DMS 273 treated with DMSO at 0.1 percent for 48 hours (cell line): ENCODE results near the gene CRLF2.
"Not testable (repeated sequence)": the region's sequence is repeated elsewhere in the genome, so short reads cannot be mapped to it uniquely, and the experiment has no call there.

Experiments used
- DNase-seq: peaks from one replicate; lab custom pipeline; 2025; lab: John Stamatoyannopoulos, UW

CRLF2 gene

DNA sequence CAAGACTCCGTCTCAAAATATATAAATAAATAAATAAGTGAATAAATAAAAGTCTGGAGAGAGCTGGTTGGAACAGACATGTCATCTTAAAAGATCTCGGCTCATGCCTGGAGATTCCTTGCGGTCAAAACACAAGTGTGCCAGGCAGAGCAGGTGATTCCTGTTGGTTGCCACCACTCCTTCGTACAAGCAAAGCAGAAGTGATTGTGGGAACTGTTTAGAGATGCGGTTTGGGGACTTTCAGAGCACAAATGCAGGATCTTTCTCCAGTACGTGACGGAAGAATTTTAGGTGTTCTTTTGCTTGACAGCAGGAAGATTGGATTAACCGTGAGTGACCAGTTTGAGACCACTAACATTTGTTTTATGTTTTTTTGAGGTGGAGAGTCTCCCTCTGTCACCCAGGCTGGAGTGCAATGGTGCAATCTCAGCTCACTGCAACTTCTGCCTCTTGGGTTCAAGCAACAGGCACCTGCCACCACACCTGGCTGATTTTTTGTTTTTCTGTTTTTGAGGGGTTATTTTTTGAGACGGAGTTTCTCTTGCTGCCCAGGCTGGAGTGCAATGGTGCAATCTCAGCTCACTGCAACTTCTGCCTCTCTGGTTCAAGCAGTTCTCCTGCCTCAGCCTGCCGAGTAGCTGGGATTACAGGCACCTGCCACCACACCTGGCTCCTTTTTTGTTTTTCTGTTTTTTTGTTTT, 2.8 kb upstream of the CRLF2 start:
- DNase-seq = no peak

DNA sequence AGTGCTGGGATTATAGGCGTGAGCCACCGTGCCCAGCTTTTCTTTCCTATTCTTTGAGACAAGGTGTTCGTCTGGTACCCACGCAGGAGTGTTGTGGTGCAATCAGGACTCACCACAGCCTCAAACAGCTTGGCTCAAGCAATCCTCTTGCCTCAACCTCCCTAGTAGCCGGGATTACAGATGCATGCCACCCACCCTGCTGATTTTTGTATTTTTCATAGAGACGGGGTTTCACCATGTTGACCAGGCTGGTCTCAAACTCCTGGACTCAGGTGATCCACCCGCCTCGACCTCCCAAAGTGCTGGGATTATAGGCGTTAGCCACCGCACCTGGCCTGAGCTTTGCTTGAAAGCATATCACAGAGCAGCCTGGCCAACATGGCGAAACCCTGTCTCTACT, 1.5 kb upstream of the CRLF2 start:
- no peak for DNase-seq

DNA sequence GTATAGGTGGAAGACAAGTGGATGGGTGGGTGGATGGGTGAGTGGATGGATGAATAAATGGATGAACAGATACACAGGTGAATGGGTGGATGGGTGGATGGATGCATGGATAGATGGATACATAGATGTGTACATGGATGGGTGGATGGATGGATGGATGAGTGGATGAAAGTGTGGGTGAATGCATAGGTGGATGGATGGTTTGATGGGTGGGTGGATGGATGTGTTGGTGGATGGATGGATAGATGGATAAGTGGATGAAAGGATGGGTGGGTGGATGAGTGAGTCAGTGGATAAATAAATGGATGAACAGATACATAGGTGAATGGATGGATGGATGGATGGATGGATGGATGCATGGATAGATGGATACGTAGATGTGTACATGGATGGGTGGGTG, 1.6 kb downstream of the CRLF2 start:
- DNase-seq = no peak

DNA sequence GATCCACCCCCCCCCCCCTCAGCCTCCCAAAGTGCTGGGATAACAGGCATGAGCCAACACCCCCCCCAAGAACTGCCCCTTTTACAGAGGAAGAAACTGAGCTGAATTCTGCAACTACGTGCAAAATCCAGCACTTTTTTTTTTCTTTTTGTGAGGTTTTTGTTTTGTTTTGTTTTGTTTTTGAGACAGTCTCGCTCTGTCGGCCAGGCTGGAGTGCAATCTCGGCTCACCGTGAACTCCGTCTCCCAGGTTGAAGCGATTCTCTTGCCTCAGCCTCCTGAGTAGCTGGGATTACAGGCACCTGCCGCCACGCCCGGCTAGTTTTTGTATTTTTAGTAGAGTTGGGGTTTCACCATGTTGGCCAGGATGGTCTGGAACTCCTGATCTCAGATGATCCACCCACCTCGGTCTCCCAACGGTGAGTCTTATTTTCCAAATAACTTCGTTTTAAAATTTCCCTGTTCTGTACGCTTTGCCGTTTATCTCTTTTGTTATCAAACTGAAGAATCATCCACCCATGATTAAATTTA, 4.9 kb downstream of the CRLF2 start:
- DNase-seq = no peak

DNA sequence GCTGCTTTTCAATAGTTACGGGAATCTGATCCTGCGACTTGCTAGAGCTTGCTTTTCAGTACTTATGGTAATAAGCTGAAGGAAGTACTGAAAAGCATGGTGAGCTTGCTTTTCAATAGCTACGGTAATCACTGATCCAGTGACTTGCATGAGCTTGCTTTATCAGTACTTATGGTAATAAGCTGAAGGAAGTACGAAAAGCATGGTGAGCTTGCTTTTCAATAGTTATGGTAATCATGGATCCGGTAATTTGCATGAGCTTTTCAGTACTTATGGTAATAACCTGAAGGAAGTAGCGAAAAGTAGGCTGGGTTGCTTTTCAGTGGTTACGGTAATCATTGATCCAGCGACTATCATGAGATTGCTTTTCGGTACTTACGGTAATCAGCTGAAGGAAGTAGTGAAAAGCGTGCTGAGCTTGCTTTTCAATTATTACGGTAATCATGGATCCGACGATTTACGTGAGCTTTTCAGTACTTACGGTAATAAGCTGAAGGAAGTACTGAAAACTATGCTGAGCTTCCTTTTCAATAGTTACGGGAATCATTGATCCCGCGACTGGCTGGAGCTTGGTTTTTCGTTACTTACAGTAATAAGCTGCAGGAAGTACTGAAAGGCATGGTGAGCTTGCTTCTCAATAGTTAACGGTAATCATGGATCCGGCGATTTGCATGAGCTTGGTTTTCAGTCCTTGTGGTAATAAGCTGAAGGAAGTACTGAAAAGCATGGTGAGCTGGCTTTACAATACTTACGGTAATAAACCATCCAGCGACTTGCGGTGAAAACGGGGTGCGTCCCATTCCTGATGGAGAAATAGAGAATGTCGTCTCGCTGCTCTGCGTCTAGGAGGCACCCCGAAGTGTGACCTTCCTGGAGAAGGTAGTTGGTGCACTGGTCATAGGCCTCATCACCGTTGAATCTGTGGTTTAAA, 6.5 kb downstream of the CRLF2 start:
- no peak for DNase-seq

DNA sequence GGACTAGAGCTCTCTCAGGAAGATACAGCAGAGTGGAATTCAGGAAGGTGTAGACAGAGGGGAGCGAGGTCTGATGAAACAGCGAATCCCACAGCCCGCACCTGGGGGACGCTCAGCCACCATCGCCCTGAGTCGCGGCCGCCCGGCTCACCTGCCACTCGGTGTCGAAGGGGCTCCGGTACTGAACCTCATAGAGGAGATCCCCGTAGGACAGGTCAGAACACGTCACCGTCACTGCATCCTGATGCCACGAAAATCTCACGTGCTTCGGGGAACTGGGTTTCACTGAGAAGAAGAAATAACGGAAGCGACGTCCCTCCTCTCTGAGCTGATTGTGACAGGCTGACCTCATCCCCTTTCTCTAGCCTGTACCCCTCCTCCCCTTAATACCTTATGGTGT, 10.2 kb downstream of the CRLF2 start:
- no peak for DNase-seq

DNA sequence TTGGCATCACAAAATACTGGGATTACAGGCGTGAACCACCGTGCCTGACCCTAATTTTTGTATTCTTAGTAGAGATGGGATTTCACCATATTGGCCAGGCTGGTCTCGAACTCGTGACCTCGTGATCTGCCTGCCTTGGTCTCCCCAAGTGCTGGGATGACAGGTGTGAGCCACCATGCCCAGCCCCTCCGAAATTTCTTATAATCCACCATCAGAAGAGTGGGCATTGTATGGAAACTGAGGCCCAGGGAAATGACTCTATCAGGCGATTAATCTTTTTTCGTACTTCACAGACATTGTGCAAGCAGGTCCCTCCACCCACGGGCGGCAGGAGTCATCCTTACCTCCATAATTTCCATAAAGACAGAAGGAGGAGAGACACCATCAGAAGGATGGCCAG, 16.0 kb downstream of the CRLF2 start:
- DNase-seq = no peak

DNA sequence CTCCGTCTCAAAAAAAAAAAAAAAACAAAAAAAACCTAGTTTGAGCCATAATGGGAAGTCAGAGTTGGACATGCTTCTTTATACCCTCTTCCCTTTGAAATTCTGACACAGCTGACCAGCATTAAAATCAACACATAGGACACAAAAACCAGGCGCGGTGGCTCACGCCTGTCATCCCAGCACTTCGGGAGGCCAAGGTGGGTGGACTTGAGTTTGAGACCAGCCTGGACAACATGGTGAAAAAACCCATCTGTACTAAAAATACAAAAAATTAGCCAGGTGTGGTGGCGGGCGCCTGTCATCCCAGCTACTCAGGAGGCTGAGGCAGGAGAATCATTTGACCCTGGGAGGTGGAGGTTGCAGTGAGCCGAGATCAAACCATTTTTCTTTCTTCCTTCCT, 20.3 kb downstream of the CRLF2 start:
- not testable (repeated sequence) for DNase-seq

DNA sequence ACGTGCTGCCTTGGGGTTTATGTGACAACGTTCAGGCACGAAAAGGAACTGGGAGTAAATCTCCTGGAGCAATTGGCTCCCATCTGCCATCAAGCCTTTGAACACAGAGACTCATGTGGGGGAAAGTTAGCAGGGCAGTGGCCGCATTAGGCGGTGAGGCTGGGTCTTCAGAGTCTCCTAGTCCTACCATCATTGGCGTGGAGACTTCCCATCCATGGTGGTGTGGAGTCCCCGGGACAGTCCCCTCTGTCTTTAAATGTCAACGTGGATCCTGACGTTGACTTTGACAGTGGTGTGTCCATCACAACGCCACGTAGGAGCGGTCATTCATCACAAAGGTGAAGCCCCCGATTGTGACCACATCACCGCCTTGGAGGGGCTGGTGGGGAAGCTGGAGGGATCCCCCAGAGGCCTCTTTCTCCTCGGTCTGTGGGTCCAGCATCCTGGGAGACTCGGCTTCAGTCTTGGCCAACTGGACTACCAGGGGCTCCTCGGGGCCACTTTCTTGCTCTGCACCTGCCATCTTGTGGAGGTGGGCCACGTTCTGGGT, 21.8 kb downstream of the CRLF2 start:
- DNase-seq = no peak

DNA sequence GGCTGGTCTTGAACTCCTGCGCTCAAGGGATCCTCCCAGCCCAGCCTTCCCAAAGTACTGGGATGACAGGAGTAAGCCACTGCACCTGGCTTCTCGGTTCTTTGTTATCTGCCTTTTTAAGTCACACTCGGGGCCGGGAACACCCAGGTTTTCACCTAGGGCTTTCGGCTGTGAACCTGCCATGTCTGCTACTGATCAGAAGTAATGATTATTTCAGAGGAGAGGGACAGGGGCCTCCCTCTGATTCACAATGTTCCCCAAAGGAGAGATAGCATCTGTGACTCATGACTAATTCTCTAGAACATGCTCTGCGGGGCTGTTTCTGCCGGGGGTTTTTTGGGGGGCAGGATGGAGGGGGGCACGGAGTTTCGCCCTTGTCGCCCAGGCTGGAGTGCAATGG, 26.9 kb downstream of the CRLF2 start:
- no peak for DNase-seq

DNA sequence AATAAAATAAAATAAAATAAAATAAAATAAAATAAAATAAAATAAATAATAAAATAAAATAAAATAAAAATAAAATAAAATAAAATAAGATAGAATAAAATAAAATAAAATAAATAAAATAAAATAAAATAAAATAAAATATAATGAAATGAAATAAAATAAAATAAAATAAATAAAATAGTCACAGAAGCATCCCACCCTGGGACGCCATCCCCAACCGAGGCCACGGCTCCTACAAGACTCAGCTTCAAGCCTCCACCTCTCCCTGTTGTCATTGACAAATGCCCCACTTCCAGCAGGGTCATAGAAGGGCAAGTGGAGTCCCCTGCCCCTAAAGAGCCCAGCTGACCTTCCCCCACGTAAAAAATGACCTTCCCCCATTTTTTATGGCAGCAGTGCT, 30.2 kb downstream of the CRLF2 start:
- no peak for DNase-seq

DNA sequence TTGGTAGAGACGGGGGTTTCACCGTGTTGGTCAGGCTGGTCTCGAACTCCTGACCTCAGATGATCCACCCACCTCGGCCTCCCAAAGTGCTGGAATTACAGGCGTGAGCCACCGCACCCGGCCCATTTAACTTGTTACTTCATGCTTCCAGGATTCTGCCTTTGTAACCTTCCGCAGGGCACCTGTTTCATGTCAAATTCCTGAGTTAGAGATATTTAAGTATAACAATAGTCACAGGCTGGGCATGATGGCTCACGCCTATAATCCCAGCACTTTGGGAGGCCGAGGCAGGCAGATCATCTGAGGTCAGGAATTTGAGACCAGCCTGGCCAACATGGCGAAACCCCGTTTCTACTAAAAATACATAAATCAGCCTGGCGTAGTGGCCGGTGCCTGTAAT, 30.8 kb downstream of the CRLF2 start:
- not testable (repeated sequence) for DNase-seq

DNA sequence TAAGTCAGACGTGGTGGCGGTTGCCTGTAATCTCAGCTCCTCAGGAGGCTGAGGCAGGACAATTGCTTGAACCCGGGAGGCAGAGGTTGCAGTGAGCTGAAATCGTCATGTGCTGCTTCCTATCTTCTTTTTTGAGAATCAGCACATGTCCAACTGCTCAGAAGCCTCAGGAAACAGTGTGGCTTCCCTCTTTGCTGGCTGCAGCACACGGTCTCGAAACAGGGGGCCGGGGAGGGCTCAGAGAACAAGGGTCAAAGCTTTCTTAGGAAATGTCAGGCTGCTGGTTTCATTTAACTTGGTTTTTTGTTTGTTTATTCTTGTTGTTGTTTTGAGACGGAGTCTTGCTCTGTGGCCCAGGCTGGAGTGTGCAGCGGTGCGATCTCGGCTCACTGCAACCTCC, 31.3 kb downstream of the CRLF2 start:
- DNase-seq = no peak

DNA sequence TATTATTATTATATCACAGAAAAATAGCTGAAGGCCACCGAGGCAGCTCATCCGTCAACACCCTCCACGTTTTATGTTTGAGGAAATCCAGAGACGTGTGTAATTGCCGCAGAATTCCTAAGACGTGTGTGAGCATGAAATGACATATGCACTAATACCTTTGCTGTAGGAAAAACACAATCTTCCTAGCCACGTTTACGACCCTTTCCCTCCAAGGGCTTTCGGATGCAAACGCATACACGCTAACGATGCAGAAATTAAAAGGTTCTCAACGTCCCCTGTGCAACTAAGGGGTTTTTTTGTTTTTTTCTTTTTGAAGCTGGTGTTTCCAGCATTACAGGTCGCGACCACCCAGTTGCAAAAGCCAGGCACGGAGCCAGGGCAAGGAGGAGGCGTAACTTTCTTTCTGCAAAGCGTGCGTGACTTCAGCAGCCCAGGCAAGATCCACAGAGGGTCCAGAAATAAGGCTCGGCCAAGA, 33.8 kb downstream of the CRLF2 start:
- DNase-seq = no peak

DNA sequence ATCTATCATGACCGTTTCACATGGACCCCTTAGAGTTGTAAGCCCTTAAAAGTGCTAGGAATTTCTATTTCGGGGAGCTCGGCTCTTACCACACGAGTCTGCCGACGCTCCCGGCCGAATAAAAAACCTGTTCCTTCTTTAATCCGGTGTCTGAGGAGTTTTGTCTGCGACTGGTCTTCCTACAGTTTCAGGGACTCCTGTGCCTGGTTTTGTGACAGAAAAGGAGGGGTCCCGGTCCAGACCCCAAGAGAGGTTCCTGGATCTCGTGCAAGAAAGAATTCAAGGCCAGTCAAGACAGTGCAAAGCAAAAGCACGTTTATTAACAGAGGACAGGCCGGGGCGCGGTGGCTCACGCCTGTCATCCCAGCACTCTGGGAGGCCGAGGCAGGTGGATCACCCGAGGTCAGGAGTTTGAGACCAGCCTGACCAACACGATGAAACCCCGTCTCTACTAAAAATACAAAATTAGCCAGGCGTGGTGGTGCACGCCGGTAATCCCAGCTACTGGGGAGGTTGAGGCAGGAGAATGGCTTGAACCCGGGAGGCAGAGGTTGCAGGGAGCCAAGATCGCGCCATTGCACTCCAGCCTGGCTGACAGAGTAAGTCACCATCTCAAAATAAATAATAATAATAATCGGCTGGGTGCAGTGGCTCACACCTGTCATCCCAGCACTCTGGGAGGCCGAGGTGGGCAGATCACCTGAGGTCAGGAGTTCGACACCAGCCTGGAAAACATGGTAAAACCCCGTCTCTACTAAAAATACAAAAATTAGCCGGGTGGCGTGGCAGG, 35.7 kb downstream of the CRLF2 start:
- not testable (repeated sequence) for DNase-seq

DNA sequence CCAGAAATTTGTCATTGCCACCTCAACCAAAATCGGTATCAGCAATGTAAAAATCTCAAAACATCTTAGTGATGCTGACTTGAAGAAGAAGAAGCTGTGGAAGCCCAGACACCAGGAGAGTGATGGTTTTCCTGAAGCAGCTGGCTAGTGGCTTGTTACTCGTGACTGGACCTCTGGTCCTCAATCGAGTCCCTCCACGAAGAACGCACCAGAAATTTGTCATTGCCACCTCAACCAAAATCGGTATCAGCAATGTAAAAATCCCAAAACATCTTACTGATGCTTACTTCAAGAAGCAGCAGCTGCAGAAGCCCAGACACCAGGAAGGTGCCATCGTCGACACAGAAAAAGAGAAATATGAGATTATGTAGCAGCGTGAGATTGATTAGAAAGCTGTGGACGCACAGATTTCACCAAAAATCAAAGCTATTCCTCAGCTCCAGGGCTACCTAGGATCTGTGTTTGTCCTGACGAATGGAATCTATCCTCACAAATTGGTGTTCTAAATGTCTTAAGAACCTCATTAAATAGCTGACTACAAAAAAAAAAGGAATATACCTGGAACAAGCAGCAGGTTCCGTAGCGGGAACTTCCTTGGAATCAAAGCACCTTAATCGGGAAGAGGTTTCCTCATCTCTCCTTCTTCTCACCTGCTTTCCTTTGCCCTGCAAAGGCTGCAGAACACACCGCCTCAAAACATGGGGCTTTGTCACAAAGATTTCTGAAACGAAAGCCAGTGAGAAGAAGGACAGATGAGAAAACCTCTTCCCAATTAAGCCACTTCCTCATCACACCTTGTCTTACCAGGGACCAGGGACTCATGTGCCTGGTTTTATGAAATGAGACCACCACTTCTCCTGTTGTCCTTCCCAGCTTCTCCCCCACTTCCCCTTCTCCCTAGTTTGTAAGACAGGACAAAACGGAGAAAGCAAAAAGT, 37.6 kb downstream of the CRLF2 start:
- DNase-seq = not testable (repeated sequence)

DNA sequence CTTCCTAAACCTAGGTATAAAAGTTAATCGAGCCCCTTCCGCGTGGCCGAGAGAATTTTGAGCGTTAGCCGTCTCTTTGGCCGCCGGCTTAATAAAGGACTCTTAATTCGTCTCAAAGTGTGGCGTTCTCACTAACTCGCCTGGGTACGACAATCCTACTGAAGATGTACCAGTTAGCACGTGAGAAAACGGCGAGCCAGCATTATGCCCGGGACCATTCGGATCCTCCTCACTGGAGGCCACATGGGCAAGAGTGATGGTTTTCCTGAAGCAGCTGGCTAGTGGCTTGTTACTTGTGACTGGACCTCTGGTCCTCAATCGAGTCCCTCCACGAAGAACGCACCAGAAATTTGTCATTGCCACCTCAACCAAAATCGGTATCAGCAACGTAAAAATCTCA, 39.0 kb downstream of the CRLF2 start:
- DNase-seq = not testable (repeated sequence)

DNA sequence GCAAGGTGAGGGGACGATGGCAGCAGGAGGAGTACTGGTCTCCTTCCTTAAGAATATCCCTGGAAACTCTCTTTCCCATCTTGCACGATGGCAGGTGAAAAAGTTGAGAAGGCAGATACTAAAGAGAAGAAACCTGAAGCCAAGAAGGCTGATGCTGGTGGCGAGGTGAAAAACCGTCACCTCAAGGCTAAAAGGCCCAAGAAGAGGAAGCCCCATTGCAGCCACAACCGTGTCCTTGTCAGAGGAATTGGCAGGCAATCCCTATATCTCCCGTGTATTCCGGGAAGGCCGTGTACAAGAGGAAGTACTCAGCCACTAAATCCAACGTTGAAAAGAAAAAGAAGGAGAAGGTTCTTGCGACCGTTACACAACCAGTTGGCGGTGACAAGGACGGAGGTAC, 40.0 kb downstream of the CRLF2 start:
- DNase-seq = no peak

DNA sequence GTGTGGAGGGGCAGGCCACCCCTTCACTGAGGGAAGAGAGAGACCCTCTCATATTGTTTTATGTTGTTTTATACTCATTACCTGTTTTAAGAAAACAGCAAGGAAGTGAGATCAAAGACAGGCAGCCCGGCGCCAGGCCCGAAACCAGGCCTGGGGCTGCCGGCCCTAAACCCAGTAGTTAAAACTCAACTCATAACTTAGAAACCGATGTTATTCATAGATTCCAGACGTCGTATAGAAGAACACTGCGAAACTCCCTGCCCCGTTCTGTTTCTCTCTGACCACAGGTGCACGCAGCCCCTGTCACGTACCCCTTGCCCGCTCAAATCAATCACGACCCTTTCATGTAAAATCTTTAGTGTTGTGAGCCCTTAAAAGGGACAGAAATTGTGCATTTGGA, 40.5 kb downstream of the CRLF2 start:
- DNase-seq = not testable (repeated sequence)

DNA sequence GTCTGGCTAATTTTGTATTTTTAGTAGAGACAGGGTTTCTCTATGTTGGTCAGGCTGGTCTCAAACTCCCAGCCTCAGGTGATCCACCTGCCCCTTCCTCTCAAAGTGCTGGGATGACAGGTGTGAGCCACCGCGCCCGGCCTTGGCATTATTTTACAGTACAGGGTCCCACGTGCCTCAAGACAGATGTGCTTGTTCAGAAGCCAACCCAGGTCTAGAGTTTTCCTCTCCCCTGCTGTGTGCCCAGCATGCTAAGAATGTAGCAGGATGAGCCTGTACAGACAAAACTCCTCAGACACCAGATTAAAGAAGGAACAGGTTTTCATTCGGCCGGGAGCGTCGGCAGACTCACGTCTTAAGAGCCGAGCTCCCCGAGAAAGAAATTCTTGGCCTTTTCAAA, 42.2 kb downstream of the CRLF2 start:
- no peak for DNase-seq

DNA sequence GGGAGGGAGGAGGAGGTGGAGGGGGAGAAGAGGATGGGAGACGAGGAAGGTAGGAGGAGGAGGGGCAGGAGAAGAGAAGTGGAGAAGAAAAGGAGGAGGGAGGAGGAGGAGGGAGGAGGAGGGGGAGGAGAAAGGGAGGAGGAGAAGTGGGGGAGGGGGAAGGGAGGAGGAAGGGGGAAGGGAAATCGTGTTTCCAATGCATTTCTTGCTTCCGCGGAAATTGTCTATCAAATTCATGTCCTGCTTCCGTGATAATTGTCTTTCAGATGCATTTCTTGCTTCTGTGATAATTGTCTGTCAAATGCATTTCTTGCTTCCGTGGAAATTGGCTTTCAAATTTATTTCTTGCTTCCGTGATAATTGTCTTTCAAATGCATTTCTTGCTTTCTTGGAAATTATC, 43.3 kb downstream of the CRLF2 start:
- DNase-seq = no peak
